NCI-H2081 (cell line): ENCODE measurements around the gene CARD16.
"Not testable (repeated sequence)": the region's sequence is repeated elsewhere in the genome, so short reads cannot be mapped to it uniquely, and the experiment has no call there.

ENCODE experiments used
- DNase-seq, 2 experiments: peaks; one replicate each; lab custom pipeline; 2025; lab: John Stamatoyannopoulos, UW

The CARD16 gene

DNA sequence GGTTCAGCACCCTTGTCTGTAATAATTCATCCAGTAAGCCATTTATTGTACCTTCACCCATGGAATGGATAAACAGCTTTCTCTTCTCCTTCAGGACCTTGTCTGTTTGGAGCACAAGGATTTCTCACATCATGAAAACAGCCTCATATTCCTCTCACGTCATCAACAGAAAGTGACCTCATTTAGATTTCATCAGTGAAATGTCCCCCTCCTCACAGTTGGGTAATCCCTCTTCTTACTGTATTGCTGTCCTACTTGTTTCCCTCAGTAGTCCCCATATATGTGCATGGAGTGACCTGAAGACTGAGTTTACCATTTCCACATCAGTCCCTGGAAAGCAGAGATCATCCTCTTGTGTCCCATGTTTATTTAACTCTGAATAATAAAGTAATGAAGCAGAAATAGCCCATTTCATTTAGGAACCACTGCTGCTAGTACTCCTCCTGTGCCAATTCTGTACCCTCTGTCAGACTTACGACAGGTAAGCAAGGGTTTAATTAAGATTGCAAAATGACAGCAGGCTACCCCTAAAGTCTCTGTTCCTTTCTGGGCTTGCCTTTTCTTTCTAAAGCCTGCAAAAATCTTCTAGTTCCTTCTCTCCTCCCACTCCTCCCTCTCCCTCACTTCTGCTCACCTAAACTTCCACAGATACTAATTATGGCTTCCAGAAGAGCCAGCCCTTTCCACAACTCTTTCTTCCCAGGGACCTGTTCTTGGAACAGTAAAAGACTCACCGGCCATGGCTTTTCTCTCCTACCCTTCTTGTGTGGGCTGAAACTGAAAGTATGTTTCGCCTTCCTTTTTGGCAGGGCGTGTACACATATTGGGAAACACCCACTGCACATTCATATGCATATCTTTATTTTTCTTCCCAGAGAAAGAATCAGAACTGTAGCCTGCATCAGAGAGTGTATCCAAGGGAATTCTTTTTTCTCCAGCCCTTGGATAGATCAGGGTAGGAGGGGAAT lies at the start of gene CARD16:
Gene CARD16, minus strand, starts transcription at position 779 of the 968 bp plus-strand sequence. Its CDS starts 38 bp downstream, at position 741.
- not testable (repeated sequence) for DNase-seq

DNA sequence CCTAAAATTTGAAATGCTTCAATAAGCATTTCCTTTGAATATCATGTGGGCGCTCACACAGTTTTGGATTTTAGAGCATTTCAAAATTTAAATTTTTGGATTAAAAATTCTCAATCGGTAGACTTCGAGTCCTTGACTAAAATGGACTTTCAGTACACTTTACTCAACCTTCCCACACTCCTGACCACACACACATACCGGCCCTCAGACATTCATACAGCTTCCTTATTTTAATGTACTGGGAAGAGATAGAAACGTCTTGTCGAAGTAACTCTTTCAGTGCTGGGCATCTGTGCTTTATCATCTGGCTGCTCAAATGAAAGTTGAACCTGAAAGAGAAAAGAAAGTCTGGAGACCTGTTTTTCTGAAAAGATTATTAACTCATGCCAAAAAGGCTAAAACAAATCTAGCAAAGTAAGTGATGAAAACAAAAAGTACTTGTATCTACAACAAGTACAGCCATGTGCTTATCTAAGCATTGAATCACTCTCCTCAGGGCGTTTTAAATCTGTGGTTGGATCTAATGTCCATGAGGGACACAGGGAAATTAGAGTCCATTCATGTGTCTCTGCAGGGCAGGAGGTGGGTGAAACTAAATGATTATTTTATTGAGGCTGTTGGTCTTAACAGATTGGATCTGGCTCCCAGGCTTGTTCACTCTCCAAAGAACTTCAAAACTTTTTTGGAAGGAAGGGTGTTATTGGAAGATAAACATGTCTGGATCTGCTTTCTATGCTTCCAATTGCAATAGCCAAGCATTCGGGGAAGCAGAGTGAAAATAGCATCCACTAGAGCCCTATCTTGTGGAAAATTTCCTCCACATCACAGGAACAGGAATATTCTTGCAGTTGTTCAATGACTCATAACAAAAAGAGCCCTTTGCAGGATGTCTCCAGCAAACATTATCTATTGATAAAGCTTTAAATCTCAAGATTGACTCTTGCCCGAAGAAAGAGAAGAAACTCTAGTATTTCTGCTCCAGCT lies 47.4 kb upstream of the CARD16 start:
- DNase-seq, result no peak

DNA sequence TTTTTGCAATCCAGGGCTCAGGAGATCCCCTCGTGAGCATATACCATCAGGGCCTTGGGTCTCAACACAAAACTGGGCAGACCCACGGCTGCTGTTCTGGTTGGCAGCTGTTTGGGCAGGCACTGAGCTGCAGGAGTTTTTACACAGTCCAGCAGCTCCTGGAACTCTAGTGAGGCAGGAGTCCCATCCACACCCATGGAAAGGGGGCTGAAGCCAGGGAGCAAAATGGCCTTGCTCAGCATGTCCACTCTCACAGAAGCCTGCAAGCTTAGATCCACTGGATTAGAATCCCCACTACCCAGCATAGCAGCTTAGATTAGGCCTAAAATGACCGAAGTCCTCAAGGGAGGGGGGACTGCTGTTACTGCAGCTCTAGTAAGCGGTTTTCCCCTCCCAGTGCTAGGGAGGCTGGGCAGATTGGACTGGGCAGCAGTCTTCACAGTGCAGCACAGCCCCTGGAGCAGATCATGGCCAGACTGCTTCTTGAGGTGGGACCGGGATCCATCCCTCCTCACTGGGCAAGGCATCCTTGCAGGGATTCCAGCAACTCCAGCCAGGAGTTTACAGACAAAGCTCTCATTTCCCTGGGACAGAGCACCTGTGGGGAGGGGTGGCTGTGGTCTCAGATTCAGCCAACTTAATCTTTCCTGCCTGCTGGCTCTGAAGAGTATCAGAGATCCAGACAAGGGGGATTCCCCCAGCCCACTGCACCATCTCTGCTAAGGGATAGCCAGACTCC lies 36.4 kb upstream of the CARD16 start:
- no peak for DNase-seq

DNA sequence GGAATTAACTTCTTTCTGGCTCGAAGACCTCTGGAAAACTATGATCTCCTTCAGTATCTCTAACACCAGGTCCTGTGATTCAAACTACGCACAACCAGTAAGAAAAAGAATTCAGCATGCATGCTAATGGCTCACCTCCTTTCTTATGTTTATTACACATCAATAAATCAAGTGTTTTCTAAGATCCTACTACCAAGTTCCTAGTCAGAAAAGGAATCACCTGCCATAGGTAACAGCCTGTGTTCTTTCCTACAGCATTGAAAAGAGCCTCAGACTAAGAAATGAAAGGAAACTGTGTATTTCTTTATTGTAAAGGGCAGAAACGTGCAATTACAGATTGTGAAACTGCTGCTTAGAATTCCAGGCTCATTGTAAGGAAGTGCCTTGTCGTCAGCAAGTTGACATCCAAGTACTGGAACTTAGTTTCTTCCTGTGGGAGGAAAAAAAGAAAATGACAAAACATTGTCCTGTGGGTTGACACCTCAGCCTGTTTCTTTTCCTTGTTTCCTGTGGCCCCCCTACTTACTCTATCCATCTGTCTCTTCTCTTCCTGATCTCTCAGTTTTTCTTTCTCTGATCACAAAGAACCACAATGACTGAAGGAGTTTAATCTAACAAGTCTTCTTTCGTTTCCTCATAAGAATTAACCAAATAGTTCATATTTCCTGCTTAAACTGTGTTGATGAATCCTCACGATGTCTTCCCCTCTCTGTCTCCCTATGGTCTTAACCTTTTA lies 35.2 kb upstream of the CARD16 start:
- not testable (repeated sequence) for DNase-seq

DNA sequence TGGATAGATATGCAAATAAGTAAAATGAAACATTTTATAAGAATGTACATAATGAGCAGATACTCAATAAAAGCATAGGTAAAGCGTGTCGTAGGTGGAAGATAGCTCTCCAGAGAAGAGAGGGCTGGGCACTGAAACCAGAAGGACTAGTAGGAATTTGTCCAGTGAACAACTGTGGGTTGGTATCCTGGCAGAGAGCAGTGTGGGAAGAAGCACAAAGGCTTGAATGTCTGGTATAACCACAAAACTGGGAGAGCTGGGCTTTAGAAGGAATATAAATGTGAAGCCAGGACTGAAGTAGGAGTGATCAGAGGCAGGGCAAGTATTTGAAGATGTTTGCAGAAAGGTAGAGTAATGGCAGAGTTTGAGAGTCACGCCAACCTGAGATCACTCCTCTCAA lies 33.1 kb upstream of the CARD16 start:
- DNase-seq, result no peak

DNA sequence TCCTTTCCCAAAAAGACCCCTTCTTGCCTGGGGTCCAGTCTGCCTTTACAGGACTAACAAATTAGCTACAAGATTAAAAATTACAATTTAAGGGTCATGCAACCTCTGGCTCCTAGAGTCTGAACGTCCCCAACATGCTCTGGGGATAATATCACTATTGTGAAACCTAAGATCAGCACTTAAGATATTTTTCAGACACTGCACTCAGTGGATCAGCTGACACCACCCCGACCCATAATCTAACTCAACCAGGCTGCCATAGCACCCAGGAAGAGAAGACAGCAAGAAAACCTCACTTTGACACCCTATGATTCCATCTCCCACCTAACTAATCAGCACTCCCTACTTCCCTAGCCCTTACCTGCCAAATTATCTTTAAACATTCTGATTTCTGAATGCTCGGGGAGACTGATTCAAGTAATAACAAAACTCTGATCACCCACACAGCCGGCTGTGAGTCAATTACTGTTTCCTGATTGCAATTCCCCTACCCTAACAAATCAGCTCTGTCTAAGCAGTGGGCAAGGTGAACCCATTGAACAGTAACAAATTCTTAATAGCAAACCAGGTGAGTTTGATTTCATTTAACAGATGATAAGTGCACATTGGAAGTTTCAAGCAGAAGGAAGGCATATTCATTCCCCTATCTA lies 32.1 kb upstream of the CARD16 start:
- DNase-seq, result not testable (repeated sequence)

DNA sequence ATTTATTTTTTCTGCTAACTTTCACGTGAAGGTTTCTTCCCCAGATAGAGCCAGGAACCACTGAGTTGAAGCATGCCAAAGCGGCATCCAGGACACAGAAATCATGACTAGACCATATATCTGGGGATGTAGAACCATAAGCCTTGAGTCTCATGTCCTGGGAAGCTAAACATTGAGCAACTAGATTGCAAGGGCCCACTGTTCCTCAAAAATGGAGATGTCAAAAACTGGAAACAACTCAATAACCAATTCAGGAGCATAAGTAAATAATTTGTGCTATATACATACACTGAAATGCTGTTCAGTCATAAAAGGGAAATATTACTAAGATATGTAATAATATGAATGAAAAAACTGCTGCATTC lies 29.0 kb upstream of the CARD16 start:
- no peak for DNase-seq

DNA sequence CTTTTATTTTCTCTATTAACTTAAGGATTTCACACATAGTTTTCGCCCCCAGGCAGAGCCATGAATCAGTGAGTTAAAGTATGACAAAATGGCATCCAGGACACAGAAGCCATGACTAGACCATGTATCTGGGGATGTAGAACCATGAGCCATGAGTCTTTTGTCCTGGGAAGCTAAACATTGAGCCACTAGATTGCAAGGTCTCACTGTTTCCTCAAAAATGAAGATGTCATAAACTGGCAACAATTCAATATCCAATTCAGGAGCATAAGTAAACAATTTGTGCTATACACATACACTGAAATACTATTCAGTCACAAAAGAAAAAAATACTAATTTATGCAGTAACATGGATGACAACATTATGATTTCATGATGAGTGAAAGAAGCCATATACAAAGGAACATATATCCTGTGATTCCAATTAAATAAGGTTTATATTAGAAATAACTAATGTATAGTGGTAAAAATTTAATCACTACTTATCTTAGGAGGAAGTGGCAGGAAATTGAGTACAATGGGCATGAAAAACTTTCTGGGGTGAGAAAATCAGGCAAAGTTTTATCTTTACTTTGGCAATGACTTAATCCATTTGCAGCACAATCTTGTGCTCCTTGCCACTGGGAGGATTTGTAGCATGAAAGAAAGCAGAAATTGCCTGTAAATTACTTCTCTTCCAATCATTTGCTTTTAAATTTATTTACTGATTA lies 28.5 kb upstream of the CARD16 start:
- no peak for DNase-seq

DNA sequence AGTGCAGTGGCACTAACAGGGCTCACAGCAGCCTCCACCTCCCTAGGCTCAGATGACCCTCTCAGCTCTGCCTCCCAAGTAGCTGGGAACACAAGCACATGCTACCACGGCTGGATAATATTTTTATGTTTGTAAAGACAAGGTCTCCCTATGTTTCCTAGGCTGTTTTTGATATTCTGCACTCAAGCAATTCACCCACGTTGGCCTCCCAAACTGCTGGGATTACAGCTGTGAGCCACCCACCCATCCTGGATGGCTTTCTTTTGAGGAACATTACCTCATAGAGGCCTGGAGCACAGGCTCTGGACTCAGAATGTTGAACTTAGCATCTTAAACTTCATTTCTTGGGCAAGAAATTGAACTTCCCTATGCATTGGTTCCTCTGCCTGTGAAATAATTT lies 26.9 kb upstream of the CARD16 start:
- DNase-seq, result not testable (repeated sequence)

DNA sequence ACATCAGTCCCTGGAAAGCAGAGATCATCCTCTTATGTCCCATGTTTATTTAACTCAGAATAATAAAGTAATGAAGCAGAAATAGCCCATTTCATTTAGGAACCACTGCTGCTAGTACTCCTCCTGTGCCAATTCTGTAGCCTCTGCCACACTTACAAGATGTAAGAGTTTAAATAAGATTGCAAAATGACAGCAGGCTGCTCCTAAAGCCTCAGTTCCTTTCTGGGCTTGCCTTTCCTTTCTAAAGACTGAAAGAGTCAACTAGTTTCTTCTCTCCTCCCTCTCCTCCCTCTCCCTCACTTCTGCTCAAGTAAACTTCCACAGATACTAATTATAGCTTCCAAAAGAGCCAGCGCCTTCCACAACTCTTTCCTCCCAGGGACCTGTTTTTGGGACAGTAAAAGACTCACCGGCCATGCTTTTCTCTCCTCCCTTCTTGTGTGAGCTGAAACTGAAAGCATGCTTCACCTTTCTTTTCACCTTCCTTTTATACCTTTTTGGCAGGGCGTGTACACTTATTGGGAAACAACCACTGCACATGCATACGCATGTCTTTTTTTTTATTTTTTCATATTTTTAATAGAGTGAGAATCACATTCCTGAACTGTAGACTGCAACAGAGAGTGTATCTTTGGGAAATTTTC lies 26.1 kb upstream of the CARD16 start:
- DNase-seq, result no peak

DNA sequence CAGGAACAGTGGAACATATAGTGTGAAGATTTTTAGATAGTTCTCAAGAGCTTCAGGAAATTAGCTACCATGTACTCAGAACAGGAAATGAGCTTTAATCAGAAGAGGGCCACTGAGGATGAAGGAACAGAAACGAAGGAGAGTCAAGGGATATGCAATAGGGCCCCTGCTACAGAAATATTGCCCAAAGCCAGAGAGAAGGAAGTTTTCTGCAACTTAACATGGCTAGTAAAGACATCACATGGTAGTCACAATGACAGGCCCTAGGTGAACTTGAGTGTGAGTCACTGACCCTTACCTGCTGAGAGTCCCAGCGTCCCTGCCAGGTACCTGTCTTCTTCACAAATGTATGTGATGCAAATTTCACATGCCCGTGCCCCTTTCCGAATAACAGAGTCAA lies 25.2 kb upstream of the CARD16 start:
- DNase-seq, result no peak

DNA sequence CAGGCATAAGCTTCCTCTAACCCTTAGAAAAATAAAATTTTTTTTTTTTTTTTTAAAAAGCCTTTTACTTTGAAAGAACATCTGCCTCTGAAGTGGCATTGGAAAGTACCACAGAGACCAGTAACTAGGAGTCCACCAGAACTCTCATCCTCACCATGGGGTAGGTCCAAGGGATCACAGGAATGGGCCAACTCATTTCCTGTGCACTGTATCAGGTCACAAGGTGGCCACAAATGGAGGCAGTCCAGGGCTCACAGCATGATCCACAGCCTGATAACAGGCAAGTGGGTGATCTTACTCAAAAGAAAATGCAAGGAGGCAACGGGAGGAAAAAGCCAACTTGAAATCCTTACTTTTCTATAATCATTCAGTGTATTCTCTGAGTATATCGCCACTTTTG lies 24.6 kb upstream of the CARD16 start:
- DNase-seq, result not testable (repeated sequence)

DNA sequence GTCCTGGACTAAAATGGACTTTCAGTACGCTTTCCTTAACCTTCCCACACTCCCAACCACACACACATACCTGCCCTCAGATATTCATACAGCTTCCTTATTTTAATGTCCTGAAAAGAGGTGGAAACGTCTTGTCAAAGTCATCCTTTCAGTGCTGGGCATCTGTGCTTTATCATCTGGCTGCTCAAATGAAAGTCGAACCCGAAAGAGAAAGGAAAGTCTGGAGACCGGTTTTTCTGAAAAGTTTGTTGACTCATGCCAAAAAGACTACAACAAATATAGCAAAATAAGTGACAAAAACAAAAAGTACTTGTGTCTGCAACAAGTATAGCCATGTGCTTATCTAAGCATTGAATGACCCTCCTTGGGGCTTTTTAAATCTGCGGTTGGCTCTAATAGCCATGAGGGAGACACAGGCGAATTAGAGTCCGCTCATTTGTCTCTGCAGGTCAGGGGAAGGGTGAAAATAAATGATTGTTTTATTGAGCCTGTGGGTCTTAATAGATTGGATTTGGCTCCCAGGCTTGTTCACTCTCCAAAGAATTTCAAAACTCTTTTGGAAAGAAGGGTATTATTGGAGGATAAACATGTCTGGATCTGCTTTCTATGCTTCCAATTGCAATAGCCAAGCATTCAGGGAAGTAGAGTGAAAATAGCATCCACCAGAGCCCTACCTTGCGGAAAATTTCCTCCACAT lies 18.3 kb upstream of the CARD16 start:
- not testable (repeated sequence) for DNase-seq

DNA sequence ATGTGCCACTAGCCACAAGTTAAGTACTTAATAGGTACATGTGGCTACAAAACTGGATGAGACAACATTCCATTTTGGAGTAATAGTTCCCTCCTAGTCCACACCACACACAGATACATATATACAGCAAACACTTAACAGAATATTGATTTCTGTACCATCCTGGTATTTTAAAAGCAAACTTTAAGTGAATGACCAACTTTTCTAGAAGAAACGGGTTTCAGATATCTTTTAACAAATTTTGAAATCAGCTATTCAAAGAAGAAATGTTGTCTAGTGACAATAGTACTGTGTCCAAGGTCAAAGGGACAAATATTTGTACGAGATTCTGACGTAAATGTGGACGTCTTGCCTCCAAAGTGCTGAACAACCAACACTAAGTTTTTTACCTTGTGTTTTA lies 12.3 kb upstream of the CARD16 start:
- no peak for DNase-seq

DNA sequence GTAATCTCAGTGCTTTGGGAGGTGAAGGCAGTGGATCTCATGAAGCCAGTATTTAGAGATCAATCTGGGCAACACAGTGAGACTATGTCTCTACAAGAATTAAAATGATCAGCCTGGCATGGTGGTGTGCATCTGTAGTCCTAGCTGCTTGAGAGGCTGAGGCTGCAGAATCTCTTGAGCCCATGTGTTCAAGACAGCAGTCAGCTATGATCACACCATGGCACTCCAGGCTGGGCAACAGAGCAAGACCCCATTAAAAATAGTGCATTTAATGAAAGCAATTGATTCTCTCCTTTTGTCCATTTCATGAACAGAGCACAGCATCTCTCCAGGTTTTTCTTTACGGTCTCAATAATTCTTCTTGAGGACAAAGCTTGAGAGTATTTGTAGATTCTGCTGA lies 11.3 kb upstream of the CARD16 start:
- no peak for DNase-seq

DNA sequence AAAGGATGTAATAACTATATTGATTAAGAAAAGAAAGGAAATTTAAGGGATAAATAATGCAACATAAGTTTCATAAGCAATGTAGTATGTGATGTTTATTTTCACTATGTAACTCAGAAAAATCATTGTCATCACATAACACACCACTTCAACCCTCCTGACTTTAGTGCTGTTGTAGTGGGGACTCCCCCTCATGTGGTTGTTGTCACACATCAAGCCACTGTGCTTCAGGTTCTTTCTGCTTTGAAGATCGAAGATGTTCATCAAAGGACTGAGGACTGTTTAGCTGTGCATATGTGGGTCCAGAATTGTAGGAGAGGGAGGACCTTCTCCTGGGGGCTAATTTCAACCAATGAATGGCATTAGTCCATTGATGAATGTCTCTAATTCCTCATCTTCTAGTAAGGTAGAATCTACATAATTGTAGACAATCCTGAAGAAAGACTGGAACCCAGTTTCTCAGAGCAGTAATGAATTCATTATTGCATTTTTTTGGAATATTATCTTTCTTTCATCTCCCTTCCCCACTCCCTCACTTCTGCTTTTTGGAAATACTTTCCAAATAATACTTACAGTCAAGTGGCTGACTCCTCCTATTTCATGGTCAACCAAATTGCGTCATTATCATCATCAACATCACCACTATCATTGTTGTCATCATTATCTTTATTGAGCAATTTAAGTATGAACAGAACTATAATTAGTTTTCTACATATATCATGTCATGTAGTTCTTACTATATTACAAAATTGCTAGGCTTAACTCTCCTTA lies 9.8 kb upstream of the CARD16 start:
- DNase-seq, result no peak

DNA sequence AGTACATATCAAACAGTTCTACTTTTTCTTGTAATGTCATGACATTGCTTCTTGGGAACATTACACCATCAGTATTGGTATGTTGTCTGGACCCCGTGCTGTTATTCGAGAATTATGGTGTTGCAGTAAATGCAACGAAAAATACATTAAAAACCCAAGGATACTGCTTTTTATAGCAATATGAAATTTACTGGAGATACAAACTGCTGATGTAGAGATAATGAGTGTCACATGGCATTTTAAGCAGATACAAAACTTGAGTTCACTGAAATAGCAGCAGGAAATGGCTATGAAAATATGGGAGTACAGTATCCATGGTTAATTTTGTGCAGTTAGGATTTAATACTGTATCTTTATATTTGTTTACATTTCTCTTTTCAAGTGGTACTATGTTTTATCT lies 7.4 kb upstream of the CARD16 start:
- no peak for DNase-seq

DNA sequence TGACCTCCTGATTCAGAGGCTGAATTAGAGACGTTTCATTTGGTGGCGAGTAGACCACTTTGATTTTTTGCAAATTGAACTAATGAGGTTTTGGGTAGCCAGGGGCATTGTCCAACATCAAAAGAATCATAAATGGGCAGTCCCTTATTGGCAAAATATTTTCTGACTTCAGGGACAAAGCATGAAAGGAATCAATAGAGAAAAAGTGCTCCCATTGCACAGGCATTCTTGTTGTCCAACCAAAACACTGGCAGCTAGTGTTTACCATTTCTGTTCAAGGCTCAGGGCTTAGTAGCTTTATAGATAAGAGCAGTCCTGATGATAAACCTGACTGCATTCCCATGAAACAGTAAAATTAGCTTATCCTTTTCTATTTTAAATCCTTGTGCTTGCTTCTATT lies 6.4 kb upstream of the CARD16 start:
- DNase-seq, result no peak
